ENCODE results near the gene ENOX1. TPM values are rescaled to one million over a fixed set of nuclear protein-coding genes. Genes with fewer than 3 reads are reported as not detected.

Gene ENOX1
- total and polyA plus RNA-seq, 9 of the 15 experiments (the other 6 are each of a cell fraction or from before 2014, with no cell fraction given) = not detected

DNA sequence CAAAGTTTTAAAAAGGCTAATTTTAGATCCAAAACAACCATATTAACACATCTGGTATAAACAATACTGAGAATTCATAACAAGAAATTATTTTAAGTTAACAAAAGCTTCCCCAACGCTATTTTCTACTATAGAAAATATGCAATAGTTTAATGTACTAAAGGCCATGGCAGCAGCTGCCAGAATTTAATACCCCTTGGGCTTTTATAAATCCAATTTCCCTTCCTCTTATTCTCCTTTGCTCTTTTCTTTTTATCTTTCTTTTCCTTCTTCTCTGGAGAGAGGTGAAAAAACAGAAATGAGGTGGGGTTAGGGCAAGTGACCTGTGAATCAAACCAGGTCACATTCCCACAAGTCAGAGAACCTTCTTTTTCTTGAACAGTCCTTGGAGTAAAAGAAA lies 58.9 kb downstream of the ENOX1 start:
- ATAC-seq (no peak), FAIRE-seq (no peak)

More for the DNA sequence above, 58.9 kb downstream of the ENOX1 start:
- Histone ChIP-seq H3K4me2 (ENCODE audit: insufficient read depth, low read length) (no peak overlapping the region), H2AFZ (ENCODE audit: low read depth, low read length) (no peak overlapping the region), H3K79me2 (ENCODE audit: control insufficient read depth, insufficient read depth, low read length) (no peaks in the 10 kb centered on the region), H3K4me3 (no peak overlapping the region), H4K20me1 (replicated peaks; ENCODE audit: control insufficient read depth, insufficient read depth, low read length) (no peaks in the 10 kb centered on the region), H3K9me3 (replicated peaks; ENCODE audit: control insufficient read depth, insufficient read depth, low read depth, low read length) (no peaks in the 10 kb centered on the region), H3K9me1 (ENCODE audit: control insufficient read depth, insufficient read depth, low read length) (no peaks in the 10 kb centered on the region), H3K9ac (ENCODE audit: insufficient read depth in 1 of 2, low read depth in 2 of 2, low read length in 2 of 2) (no peak overlapping the region), H3K27ac (ENCODE audit: extremely low read depth, low read depth, low read length) (no peak overlapping the region), H3K4me1 (replicated peaks in 1 of 2; ENCODE audit: control insufficient read depth in 2 of 2, insufficient read depth in 2 of 2, low read length in 2 of 2) (no peaks in the 10 kb centered on the region), H3K36me3 (ENCODE audit: control insufficient read depth, insufficient read depth, low read length) (no peaks in the 10 kb centered on the region), H3K27me3 (ENCODE audit: control insufficient read depth in 2 of 2, insufficient read depth in 2 of 2, low read length in 2 of 2) (no peaks in the 10 kb centered on the region)
- 0% methylated on average over 1 of the region's 1 CpG for WGBS (ENCODE audit: insufficient coverage, low coverage, missing lambda C conversion rate)
- no TSS peak for BruUV-seq (replicated peaks)
- in situ Hi-C loops (cut with MboI) = no loop called here
- no peak for TF ChIP-seq ZNF354B (CRISPR knock-in tag; IDR thresholded peaks at IDR 0.05)
- TF ChIP-seq, protein P1, sequence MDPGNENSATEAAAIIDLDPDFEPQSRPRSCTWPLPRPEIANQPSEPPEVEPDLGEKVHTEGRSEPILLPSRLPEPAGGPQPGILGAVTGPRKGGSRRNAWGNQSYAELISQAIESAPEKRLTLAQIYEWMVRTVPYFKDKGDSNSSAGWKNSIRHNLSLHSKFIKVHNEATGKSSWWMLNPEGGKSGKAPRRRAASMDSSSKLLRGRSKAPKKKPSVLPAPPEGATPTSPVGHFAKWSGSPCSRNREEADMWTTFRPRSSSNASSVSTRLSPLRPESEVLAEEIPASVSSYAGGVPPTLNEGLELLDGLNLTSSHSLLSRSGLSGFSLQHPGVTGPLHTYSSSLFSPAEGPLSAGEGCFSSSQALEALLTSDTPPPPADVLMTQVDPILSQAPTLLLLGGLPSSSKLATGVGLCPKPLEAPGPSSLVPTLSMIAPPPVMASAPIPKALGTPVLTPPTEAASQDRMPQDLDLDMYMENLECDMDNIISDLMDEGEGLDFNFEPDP (CRISPR knock-in tag; IDR thresholded peaks at IDR 0.05) = no peak
- TF ChIP-seq, protein P2, sequence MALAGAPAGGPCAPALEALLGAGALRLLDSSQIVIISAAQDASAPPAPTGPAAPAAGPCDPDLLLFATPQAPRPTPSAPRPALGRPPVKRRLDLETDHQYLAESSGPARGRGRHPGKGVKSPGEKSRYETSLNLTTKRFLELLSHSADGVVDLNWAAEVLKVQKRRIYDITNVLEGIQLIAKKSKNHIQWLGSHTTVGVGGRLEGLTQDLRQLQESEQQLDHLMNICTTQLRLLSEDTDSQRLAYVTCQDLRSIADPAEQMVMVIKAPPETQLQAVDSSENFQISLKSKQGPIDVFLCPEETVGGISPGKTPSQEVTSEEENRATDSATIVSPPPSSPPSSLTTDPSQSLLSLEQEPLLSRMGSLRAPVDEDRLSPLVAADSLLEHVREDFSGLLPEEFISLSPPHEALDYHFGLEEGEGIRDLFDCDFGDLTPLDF (CRISPR knock-in tag; IDR thresholded peaks at IDR 0.05) = no peak
- TF ChIP-seq IRF2 (CRISPR knock-in tag; IDR thresholded peaks at IDR 0.05) = no peak
- TF ChIP-seq, protein P3, sequence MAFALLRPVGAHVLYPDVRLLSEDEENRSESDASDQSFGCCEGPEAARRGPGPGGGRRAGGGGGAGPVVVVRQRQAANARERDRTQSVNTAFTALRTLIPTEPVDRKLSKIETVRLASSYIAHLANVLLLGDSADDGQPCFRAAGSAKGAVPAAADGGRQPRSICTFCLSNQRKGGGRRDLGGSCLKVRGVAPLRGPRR (CRISPR knock-in tag; IDR thresholded peaks at IDR 0.05) = no peak
- no peak for TF ChIP-seq ZNF717 (CRISPR knock-in tag; IDR thresholded peaks at IDR 0.05)
- no peak for TF ChIP-seq U2AF2 (optimal IDR thresholded peaks at IDR 0.05; ENCODE audit: low read depth, low read length)
- no peak for TF ChIP-seq PURB (CRISPR knock-in tag; IDR thresholded peaks at IDR 0.05; ENCODE audit: low read depth)
- no peak for TF ChIP-seq ZNF282 (CRISPR knock-in tag; IDR thresholded peaks at IDR 0.05)
- TF ChIP-seq GABPB2 (CRISPR knock-in tag; conservative IDR thresholded peaks at IDR 0.05) = no peak
- TF ChIP-seq, protein P4, sequence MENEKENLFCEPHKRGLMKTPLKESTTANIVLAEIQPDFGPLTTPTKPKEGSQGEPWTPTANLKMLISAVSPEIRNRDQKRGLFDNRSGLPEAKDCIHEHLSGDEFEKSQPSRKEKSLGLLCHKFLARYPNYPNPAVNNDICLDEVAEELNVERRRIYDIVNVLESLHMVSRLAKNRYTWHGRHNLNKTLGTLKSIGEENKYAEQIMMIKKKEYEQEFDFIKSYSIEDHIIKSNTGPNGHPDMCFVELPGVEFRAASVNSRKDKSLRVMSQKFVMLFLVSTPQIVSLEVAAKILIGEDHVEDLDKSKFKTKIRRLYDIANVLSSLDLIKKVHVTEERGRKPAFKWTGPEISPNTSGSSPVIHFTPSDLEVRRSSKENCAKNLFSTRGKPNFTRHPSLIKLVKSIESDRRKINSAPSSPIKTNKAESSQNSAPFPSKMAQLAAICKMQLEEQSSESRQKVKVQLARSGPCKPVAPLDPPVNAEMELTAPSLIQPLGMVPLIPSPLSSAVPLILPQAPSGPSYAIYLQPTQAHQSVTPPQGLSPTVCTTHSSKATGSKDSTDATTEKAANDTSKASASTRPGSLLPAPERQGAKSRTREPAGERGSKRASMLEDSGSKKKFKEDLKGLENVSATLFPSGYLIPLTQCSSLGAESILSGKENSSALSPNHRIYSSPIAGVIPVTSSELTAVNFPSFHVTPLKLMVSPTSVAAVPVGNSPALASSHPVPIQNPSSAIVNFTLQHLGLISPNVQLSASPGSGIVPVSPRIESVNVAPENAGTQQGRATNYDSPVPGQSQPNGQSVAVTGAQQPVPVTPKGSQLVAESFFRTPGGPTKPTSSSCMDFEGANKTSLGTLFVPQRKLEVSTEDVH (IDR thresholded peaks at IDR 0.05; ENCODE audit: low read depth, partially characterized antibody) = no peak
- TF ChIP-seq NR2C2 (CRISPR knock-in tag; IDR thresholded peaks at IDR 0.05) = no peak
- no peak for TF ChIP-seq NR2C2 (tag; IDR thresholded peaks at IDR 0.05)
- no peak for TF ChIP-seq HNRNPUL1 (IDR thresholded peaks at IDR 0.05; ENCODE audit: low read length)
- ChIA-PET POLR2A (no interaction called here), CTCF (ENCODE audit: low intra/inter-chr PET ratio) (no interaction called here)
- no peak for DNase-seq (ENCODE audit: extremely low read depth in 1 of 4, low spot score in 3 of 4)
- intact Hi-C loops (cut with micrococcal nuclease) = no loop called here
